Measurements from ENCODE around the gene LYZ. TPM values are rescaled to one million over a fixed set of nuclear protein-coding genes. Genes with fewer than 3 reads are reported as not detected.

LYZ gene
- total and polyA plus RNA-seq, 9 of the 15 experiments (the other 6 are each of a cell fraction or from before 2014, with no cell fraction given), result 27.2 to 96.3 (median 42.1) TPM

GRCh38 chr12:69330475-69331473 is 17.4 kb upstream of the LYZ start (continued):
- TF ChIP-seq ZNF318 (IDR thresholded peaks at IDR 0.05; ENCODE audit: borderline replicate concordance in 1 of 2, low read depth in 1 of 2), result no peak
- TF ChIP-seq ZNF699 (CRISPR knock-in tag; IDR thresholded peaks at IDR 0.05; ENCODE audit: insufficient replicate concordance), result no peak
- TF ChIP-seq PHTF2 (CRISPR knock-in tag; IDR thresholded peaks at IDR 0.05), result no peak
- TF ChIP-seq HDAC3 (IDR thresholded peaks at IDR 0.05; ENCODE audit: borderline replicate concordance, partially characterized antibody), result no peak
- no peak for TF ChIP-seq ZBTB43 (CRISPR knock-in tag; IDR thresholded peaks at IDR 0.05)
- 0 out of 2 replicates have a peak, but pooled peaks have one; percentile 37 for TF ChIP-seq ZNF766 (CRISPR knock-in tag; conservative IDR thresholded peaks at IDR 0.05)
- no peak for TF ChIP-seq ZNF668 (CRISPR knock-in tag; IDR thresholded peaks at IDR 0.05)
- TF ChIP-seq MCM7 (IDR thresholded peaks at IDR 0.05), result no peak
- peak; percentile 35 for TF ChIP-seq SMARCB1 (IDR thresholded peaks at IDR 0.05; ENCODE audit: insufficient read length, low read depth)
- TF ChIP-seq BRD9 (IDR thresholded peaks at IDR 0.05; ENCODE audit: low read depth, partially characterized antibody), result no peak
- peak; percentile 46; the same call in 1 of the 2 replicates for TF ChIP-seq SMARCC2 (IDR thresholded peaks at IDR 0.05; ENCODE audit: low read depth)
- no peak for TF ChIP-seq HDAC8 (tag; IDR thresholded peaks at IDR 0.05)
- TF ChIP-seq ELF4 (CRISPR knock-in tag; IDR thresholded peaks at IDR 0.05), result no peak
- TF ChIP-seq C11orf30 (IDR thresholded peaks at IDR 0.05; ENCODE audit: low read depth), result no peak
- TF ChIP-seq KLF10 (CRISPR knock-in tag; IDR thresholded peaks at IDR 0.05), result no peak
